Mononuclear cell (primary cell): ENCODE measurements around the gene PDE6G. TPM values are rescaled to one million over a fixed set of nuclear protein-coding genes. Genes with fewer than 3 reads are reported as not detected.

Experiments
- H3K27me3 ChIP-seq: 2 replicates; pipeline ENCODE4 v1.6.0; 2011; ENCODE audit warnings: low read length, control low read depth; ENCODE audit not compliant: insufficient read depth
- H3K4me1 ChIP-seq: 2 replicates; pipeline ENCODE4 v1.5.1; 2011; ENCODE audit warnings: mild to moderate bottlenecking, low read length, control low read depth; ENCODE audit not compliant: insufficient read depth
- H3K4me3 ChIP-seq: 2 replicates; pipeline ENCODE4 v1.5.1; 2011; ENCODE audit warnings: mild to moderate bottlenecking, low read length, moderate library complexity
- H3K9me3 ChIP-seq: 2 replicates; pipeline ENCODE4 v1.5.1; 2011; ENCODE audit warnings: low read depth, mild to moderate bottlenecking, control low read depth, low read length
- total RNA-seq: library from RNA; depleted of rRNA; stranded (reverse); fragments of >200 nt; gene quantifications from one replicate; pipeline ENCODE4 v1.2.3, GENCODE V29; 2012

Gene PDE6G
- 2.1 TPM for total RNA-seq

GRCh38 chr17:81656118-81656743 is at the start of gene PDE6G:
Gene PDE6G (minus strand): TSS chr17:81656542. CDS start chr17:81653305, 3,237 bp downstream.
- H3K27me3 ChIP-seq: no peaks in the 10 kb centered on the region
- H3K4me1 ChIP-seq: peaks cover 18% of the 10 kb centered on the region
- no peak within 1 kb of the TSS for H3K4me3 ChIP-seq
- H3K9me3 ChIP-seq: no peaks in the 10 kb centered on the region

- no peaks in the 10 kb centered on the region for H3K9me3 ChIP-seq
- H3K4me1 ChIP-seq: peaks cover 34% of the 10 kb centered on the region
- H3K27me3 ChIP-seq: no peaks in the 10 kb centered on the region
- H3K4me3 ChIP-seq: no peak overlapping the region
These were observed 49.3 kb upstream of the PDE6G start for GRCh38 chr17:81705518-81706231.

GRCh38 chr17:81703747-81704654 is 47.7 kb upstream of the PDE6G start:
- Histone ChIP-seq H3K27me3 (no peaks in the 10 kb centered on the region), H3K4me1 (peaks cover 24% of the 10 kb centered on the region), H3K4me3 (peak overlapping the region; percentile 85), H3K9me3 (no peaks in the 10 kb centered on the region)

GRCh38 chr17:81702934-81703746 is 46.8 kb upstream of the PDE6G start, which contains the start of gene MRPL12:
Gene MRPL12 (plus strand): TSS chr17:81703367. CDS start chr17:81703502, 135 bp downstream.
- Histone ChIP-seq H3K27me3 (no peaks in the 10 kb centered on the region), H3K4me1 (peaks cover 24% of the 10 kb centered on the region), H3K9me3 (no peaks in the 10 kb centered on the region), H3K4me3 (peak within 1 kb of the TSS; percentile 85)

GRCh38 chr17:81701288-81702071 is 45.1 kb upstream of the PDE6G start:
- Histone ChIP-seq H3K9me3 (no peaks in the 10 kb centered on the region), H3K27me3 (no peaks in the 10 kb centered on the region), H3K4me1 (peaks cover 24% of the 10 kb centered on the region), H3K4me3 (no peak overlapping the region)

GRCh38 chr17:81700353-81701287 is 44.3 kb upstream of the PDE6G start:
- H3K27me3 ChIP-seq: no peaks in the 10 kb centered on the region
- no peak overlapping the region for H3K4me3 ChIP-seq
- no peaks in the 10 kb centered on the region for H3K9me3 ChIP-seq
- H3K4me1 ChIP-seq: peaks cover 24% of the 10 kb centered on the region

GRCh38 chr17:81697261-81698044 is 41.1 kb upstream of the PDE6G start:
- Histone ChIP-seq H3K4me1 (peaks cover 11% of the 10 kb centered on the region), H3K4me3 (no peak overlapping the region), H3K27me3 (no peaks in the 10 kb centered on the region), H3K9me3 (no peaks in the 10 kb centered on the region)

GRCh38 chr17:81696218-81696941 is 40.0 kb upstream of the PDE6G start:
- no peak overlapping the region for H3K4me3 ChIP-seq
- no peaks in the 10 kb centered on the region for H3K9me3 ChIP-seq
- no peaks in the 10 kb centered on the region for H3K27me3 ChIP-seq
- peaks cover under 1% of the 10 kb centered on the region for H3K4me1 ChIP-seq

- H3K27me3 ChIP-seq: no peaks in the 10 kb centered on the region
- H3K4me3 ChIP-seq: no peak overlapping the region
- no peaks in the 10 kb centered on the region for H3K9me3 ChIP-seq
- H3K4me1 ChIP-seq: no peaks in the 10 kb centered on the region
These were observed 39.5 kb upstream of the PDE6G start for GRCh38 chr17:81695801-81696200.

- H3K4me1 ChIP-seq: no peaks in the 10 kb centered on the region
- no peaks in the 10 kb centered on the region for H3K27me3 ChIP-seq
- no peaks in the 10 kb centered on the region for H3K9me3 ChIP-seq
- H3K4me3 ChIP-seq: no peak overlapping the region
These were observed 38.9 kb upstream of the PDE6G start for GRCh38 chr17:81695211-81695610.

GRCh38 chr17:81694810-81695209 is 38.5 kb upstream of the PDE6G start:
- H3K27me3 ChIP-seq: no peaks in the 10 kb centered on the region
- no peak overlapping the region for H3K4me3 ChIP-seq
- H3K9me3 ChIP-seq: no peaks in the 10 kb centered on the region
- H3K4me1 ChIP-seq: no peaks in the 10 kb centered on the region
